ENCODE measurements around the gene ERBB3. TPM values are rescaled to one million over a fixed set of nuclear protein-coding genes. Genes with fewer than 3 reads are reported as not detected.

ERBB3 gene
- total RNA-seq, 1 donor from 2014 or later, result 3.8 TPM

DNA sequence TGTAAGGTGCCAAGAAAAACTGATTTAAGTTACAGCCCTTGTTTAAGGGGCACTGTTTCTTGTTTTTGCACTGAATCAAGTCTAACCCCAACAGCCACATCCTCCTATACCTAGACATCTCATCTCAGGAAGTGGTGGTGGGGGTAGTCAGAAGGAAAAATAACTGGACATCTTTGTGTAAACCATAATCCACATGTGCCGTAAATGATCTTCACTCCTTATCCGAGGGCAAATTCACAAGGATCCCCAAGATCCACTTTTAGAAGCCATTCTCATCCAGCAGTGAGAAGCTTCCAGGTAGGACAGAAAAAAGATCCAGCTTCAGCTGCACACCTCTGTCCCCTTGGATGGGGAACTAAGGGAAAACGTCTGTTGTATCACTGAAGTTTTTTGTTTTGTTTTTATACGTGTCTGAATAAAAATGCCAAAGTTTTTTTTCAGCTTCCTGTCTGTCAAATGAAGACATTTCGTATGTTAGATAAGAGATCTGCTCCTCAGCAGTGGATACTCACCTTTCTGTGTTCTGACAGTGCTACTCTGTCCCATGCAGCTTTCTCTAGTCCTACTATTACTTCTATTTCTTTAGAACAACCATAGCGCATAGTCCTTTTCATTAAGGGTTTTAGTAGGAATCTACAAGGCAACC, 23.2 kb downstream of the ERBB3 start:
- Histone ChIP-seq H3K36me3 (ENCODE audit: insufficient read depth, low read length) (peaks cover 8% of the 10 kb centered on the region), H3K4me3 (ENCODE audit: insufficient read depth, low read depth, low read length) (peak overlapping the region; percentile 90), H4K20me1 (ENCODE audit: insufficient read depth, low read length) (peaks cover 20% of the 10 kb centered on the region), H3K79me2 (ENCODE audit: insufficient read depth, low read length) (peaks cover 39% of the 10 kb centered on the region), H3K9me3 (ENCODE audit: insufficient read depth, low read depth, low read length) (no peaks in the 10 kb centered on the region), H3K4me2 (ENCODE audit: low read length) (peak overlapping the region; percentile 88), H3K4me1 (ENCODE audit: insufficient read depth, low read length) (no peaks in the 10 kb centered on the region), H2AFZ (ENCODE audit: low read depth, low read length) (no peak overlapping the region), H3K27ac (ENCODE audit: low read depth, low read length) (no peak overlapping the region), H3K9ac (ENCODE audit: low read length) (peak overlapping the region; percentile 99), H3K27me3 (ENCODE audit: insufficient read depth, low read length) (no peaks in the 10 kb centered on the region)
- Mint-ChIP-seq H3K4me1 (ENCODE audit: low read depth, unreplicated experiment) (peaks cover 12% of the 10 kb centered on the region), H3K4me3 (ENCODE audit: unreplicated experiment) (peak overlapping the region; percentile 99), H3K27me3 (ENCODE audit: low read depth, unreplicated experiment) (no peaks in the 10 kb centered on the region), H3K36me3 (ENCODE audit: low read depth, unreplicated experiment) (peaks cover 5% of the 10 kb centered on the region), H3K9me3 (ENCODE audit: unreplicated experiment) (no peaks in the 10 kb centered on the region), H3K27ac (ENCODE audit: unreplicated experiment) (no peak overlapping the region)
- TF ChIP-seq, protein P1, sequence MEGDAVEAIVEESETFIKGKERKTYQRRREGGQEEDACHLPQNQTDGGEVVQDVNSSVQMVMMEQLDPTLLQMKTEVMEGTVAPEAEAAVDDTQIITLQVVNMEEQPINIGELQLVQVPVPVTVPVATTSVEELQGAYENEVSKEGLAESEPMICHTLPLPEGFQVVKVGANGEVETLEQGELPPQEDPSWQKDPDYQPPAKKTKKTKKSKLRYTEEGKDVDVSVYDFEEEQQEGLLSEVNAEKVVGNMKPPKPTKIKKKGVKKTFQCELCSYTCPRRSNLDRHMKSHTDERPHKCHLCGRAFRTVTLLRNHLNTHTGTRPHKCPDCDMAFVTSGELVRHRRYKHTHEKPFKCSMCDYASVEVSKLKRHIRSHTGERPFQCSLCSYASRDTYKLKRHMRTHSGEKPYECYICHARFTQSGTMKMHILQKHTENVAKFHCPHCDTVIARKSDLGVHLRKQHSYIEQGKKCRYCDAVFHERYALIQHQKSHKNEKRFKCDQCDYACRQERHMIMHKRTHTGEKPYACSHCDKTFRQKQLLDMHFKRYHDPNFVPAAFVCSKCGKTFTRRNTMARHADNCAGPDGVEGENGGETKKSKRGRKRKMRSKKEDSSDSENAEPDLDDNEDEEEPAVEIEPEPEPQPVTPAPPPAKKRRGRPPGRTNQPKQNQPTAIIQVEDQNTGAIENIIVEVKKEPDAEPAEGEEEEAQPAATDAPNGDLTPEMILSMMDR (IDR thresholded peaks at IDR 0.05; ENCODE audit: insufficient read depth, low read depth, low read length), result no peak
- no peak for TF ChIP-seq EZH2 (IDR thresholded peaks at IDR 0.05; ENCODE audit: insufficient read depth, low read length)
- FAIRE-seq (no peak), DNase-seq (ENCODE audit: low read depth) (no peak)

DNA sequence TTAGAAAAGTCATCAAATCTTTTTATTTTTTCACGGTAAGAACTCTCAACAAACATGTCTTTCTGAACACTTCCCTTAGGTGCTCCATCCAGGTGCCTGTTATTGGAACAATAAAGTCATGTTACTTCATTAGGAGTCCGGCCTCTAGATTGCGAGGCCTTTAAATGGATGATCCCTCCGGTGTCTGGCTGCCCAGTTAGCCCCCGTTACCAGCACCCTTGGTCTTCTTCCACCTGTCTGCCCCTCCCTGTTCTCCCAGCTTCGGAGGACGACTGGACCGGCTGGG, 23.8 kb downstream of the ERBB3 start:
- Mint-ChIP-seq H3K27me3 (ENCODE audit: low read depth, unreplicated experiment) (no peaks in the 10 kb centered on the region), H3K27ac (ENCODE audit: unreplicated experiment) (peak overlapping the region; percentile 95), H3K4me3 (ENCODE audit: unreplicated experiment) (peak overlapping the region; percentile 99), H3K36me3 (ENCODE audit: low read depth, unreplicated experiment) (peaks cover 8% of the 10 kb centered on the region), H3K4me1 (ENCODE audit: low read depth, unreplicated experiment) (peaks cover 12% of the 10 kb centered on the region), H3K9me3 (ENCODE audit: unreplicated experiment) (no peaks in the 10 kb centered on the region)
- Histone ChIP-seq H3K27ac (ENCODE audit: low read depth, low read length) (peak overlapping the region; percentile 85), H3K9ac (ENCODE audit: low read length) (peak overlapping the region; percentile 99), H3K4me1 (ENCODE audit: insufficient read depth, low read length) (no peaks in the 10 kb centered on the region), H3K36me3 (ENCODE audit: insufficient read depth, low read length) (peaks cover 13% of the 10 kb centered on the region), H3K9me3 (ENCODE audit: insufficient read depth, low read depth, low read length) (no peaks in the 10 kb centered on the region), H3K4me2 (ENCODE audit: low read length) (peak overlapping the region; percentile 88), H3K27me3 (ENCODE audit: insufficient read depth, low read length) (no peaks in the 10 kb centered on the region), H4K20me1 (ENCODE audit: insufficient read depth, low read length) (peaks cover 20% of the 10 kb centered on the region), H3K79me2 (ENCODE audit: insufficient read depth, low read length) (peaks cover 43% of the 10 kb centered on the region), H2AFZ (ENCODE audit: low read depth, low read length) (peak overlapping the region; percentile 83), H3K4me3 (ENCODE audit: insufficient read depth, low read depth, low read length) (peak overlapping the region; percentile 90)
- FAIRE-seq, result no peak
- TF ChIP-seq, protein P1 (IDR thresholded peaks at IDR 0.05; ENCODE audit: insufficient read depth, low read depth, low read length), result no peak
- TF ChIP-seq EZH2 (IDR thresholded peaks at IDR 0.05; ENCODE audit: insufficient read depth, low read length), result no peak
- no peak for DNase-seq (ENCODE audit: low read depth)

GRCh38 chr12:56104109-56104814, 24.3 kb downstream of the ERBB3 start, which contains the start of gene PA2G4:
Gene PA2G4 (plus strand): TSS chr12:56104559. CDS start chr12:56104738, 179 bp downstream.
- peak within 1 kb of the TSS; percentile 95 for H3K27ac Mint-ChIP-seq (ENCODE audit: unreplicated experiment)
- Histone ChIP-seq H3K79me2 (ENCODE audit: insufficient read depth, low read length) (peaks cover 43% of the 10 kb centered on the region), H3K36me3 (ENCODE audit: insufficient read depth, low read length) (peaks cover 13% of the 10 kb centered on the region), H3K4me3 (ENCODE audit: insufficient read depth, low read depth, low read length) (peak within 1 kb of the TSS; percentile 90), H3K27ac (ENCODE audit: low read depth, low read length) (peak within 1 kb of the TSS; percentile 85), H3K9ac (ENCODE audit: low read length) (peak within 1 kb of the TSS; percentile 99), H3K9me3 (ENCODE audit: insufficient read depth, low read depth, low read length) (no peaks in the 10 kb centered on the region), H4K20me1 (ENCODE audit: insufficient read depth, low read length) (peaks cover 20% of the 10 kb centered on the region), H3K27me3 (ENCODE audit: insufficient read depth, low read length) (no peaks in the 10 kb centered on the region), H3K4me2 (ENCODE audit: low read length) (peak within 1 kb of the TSS; percentile 88), H2AFZ (ENCODE audit: low read depth, low read length) (peak within 1 kb of the TSS; percentile 92), H3K4me1 (ENCODE audit: insufficient read depth, low read length) (no peaks in the 10 kb centered on the region)
- peaks cover 12% of the 10 kb centered on the region for H3K4me1 Mint-ChIP-seq (ENCODE audit: low read depth, unreplicated experiment)
- no peaks in the 10 kb centered on the region for H3K9me3 Mint-ChIP-seq (ENCODE audit: unreplicated experiment)
- H3K36me3 Mint-ChIP-seq (ENCODE audit: low read depth, unreplicated experiment), result peaks cover 8% of the 10 kb centered on the region
- TF ChIP-seq, protein P1 (IDR thresholded peaks at IDR 0.05; ENCODE audit: insufficient read depth, low read depth, low read length), result no peak
- no peak for TF ChIP-seq EZH2 (IDR thresholded peaks at IDR 0.05; ENCODE audit: insufficient read depth, low read length)
- peak within 1 kb of the TSS; percentile 99 for H3K4me3 Mint-ChIP-seq (ENCODE audit: unreplicated experiment)
- H3K27me3 Mint-ChIP-seq (ENCODE audit: low read depth, unreplicated experiment), result no peaks in the 10 kb centered on the region
- peak; percentile 97 for DNase-seq (ENCODE audit: low read depth)
- FAIRE-seq, result no peak
